ENCODE data around the gene SLC35F1. TPM values are rescaled to one million over a fixed set of nuclear protein-coding genes. Genes with fewer than 3 reads are reported as not detected.
"Not testable (repeated sequence)": the region's sequence is repeated elsewhere in the genome, so short reads cannot be mapped to it uniquely, and the experiment has no call there.

Gene SLC35F1
- total RNA-seq, 1 experiment from 2014 or later, result 0.84 TPM

GRCh38 chr6:117992856-117993255 is 85.8 kb downstream of the SLC35F1 start:
- DNase-seq (ENCODE audit: low read depth), result peak; percentile 48

GRCh38 chr6:118012944-118013343 is 105.9 kb downstream of the SLC35F1 start:
- DNase-seq (ENCODE audit: low read depth), result peak; percentile 56

- DNase-seq (ENCODE audit: low read depth), result no peak
Measured at GRCh38 chr6:118016532-118016931, 109.5 kb downstream of the SLC35F1 start.

- no peak for DNase-seq (ENCODE audit: low read depth)
Measured at GRCh38 chr6:118017301-118017848, 110.3 kb downstream of the SLC35F1 start.

GRCh38 chr6:118023771-118024170 is 116.7 kb downstream of the SLC35F1 start:
- no peak for DNase-seq (ENCODE audit: low read depth)

- no peak for DNase-seq (ENCODE audit: low read depth)
Measured at GRCh38 chr6:118029967-118030366, 122.9 kb downstream of the SLC35F1 start.

GRCh38 chr6:118037479-118037878 is 130.4 kb downstream of the SLC35F1 start:
- not testable (repeated sequence) for DNase-seq (ENCODE audit: low read depth)

- no peak for DNase-seq (ENCODE audit: low read depth)
Measured at GRCh38 chr6:118042855-118043254, 135.8 kb downstream of the SLC35F1 start.

- DNase-seq (ENCODE audit: low read depth), result no peak
Measured at GRCh38 chr6:118044275-118044674, 137.2 kb downstream of the SLC35F1 start.

- DNase-seq (ENCODE audit: low read depth), result no peak
Measured at GRCh38 chr6:118054082-118054481, 147.0 kb downstream of the SLC35F1 start.

- no peak for DNase-seq (ENCODE audit: low read depth)
Measured at GRCh38 chr6:118061666-118062065, 154.6 kb downstream of the SLC35F1 start.

GRCh38 chr6:118080547-118080946 is 173.5 kb downstream of the SLC35F1 start:
- no peak for DNase-seq (ENCODE audit: low read depth)

- DNase-seq (ENCODE audit: low read depth), result no peak
Measured at GRCh38 chr6:118083711-118084110, 176.6 kb downstream of the SLC35F1 start.

- DNase-seq (ENCODE audit: low read depth), result no peak
Measured at GRCh38 chr6:118085665-118086064, 178.6 kb downstream of the SLC35F1 start.

- DNase-seq (ENCODE audit: low read depth), result no peak
Measured at GRCh38 chr6:118086159-118086558, 179.1 kb downstream of the SLC35F1 start.

GRCh38 chr6:118092086-118092485 is 185.0 kb downstream of the SLC35F1 start:
- DNase-seq (ENCODE audit: low read depth), result no peak

GRCh38 chr6:118097576-118097975 is 190.5 kb downstream of the SLC35F1 start:
- DNase-seq (ENCODE audit: low read depth), result no peak

- peak; percentile 8 for DNase-seq (ENCODE audit: low read depth)
Measured at GRCh38 chr6:118100717-118101116, 193.7 kb downstream of the SLC35F1 start.

- DNase-seq (ENCODE audit: low read depth), result no peak
Measured at GRCh38 chr6:118101220-118101619, 194.2 kb downstream of the SLC35F1 start.

- DNase-seq (ENCODE audit: low read depth), result no peak
Measured at GRCh38 chr6:118101831-118102345, 194.8 kb downstream of the SLC35F1 start.

GRCh38 chr6:118102401-118102800 is 195.3 kb downstream of the SLC35F1 start:
- DNase-seq (ENCODE audit: low read depth), result no peak

GRCh38 chr6:118103381-118104146 is 196.5 kb downstream of the SLC35F1 start:
- DNase-seq (ENCODE audit: low read depth), result no peak

GRCh38 chr6:118122161-118122725 is 215.2 kb downstream of the SLC35F1 start:
- DNase-seq (ENCODE audit: low read depth), result no peak

Measured in RPMI7951 (cell line).